Ovary (tissue), 9 donors: ENCODE measurements around the gene PDS5B. TPM values are rescaled to one million over a fixed set of nuclear protein-coding genes. Genes with fewer than 3 reads are reported as not detected.

Experiments
- DNase-seq, 5 donors: peaks; one replicate each; pipeline ENCODE4 v3.0.0-alpha.2; 2019 to 2020
- H3K27ac ChIP-seq, 2 donors: fragments of 200-600 bp; one replicate each; pipeline versions ENCODE4 v1.5.1 to v1.8.0; 2019 to 2022
- H3K27me3 ChIP-seq: fragments of 200-600 bp; one replicate; pipeline ENCODE4 v1.8.0; 2022
- H3K36me3 ChIP-seq: fragments of 200-600 bp; sonication (generic); one replicate; pipeline ENCODE4 v1.5.1; 2019
- H3K4me1 ChIP-seq: one replicate; pipeline ENCODE4 v1.8.1; 2013; ENCODE audit warnings: mild to moderate bottlenecking, moderate library complexity; ENCODE audit not compliant: insufficient read depth
- H3K4me3 ChIP-seq: fragments of 200-600 bp; sonication (generic); one replicate; pipeline ENCODE4 v1.5.1; 2017
- H3K9me3 ChIP-seq, 2 donors: fragments of 200-600 bp in 1 of 2; sonication (generic) in 1 of 2; one replicate each; pipeline versions ENCODE4 v1.5.1 to v1.8.1; 2013 to 2019; ENCODE audit warnings: mild to moderate bottlenecking in 1 of 2, moderate library complexity in 1 of 2
- EP300 ChIP-seq: sonication (generic); formaldehyde crosslinking; IDR thresholded peaks from one replicate; pipeline ENCODE4 v1.6.1; 2017; ENCODE audit warnings: antibody characterized with exemption
- POLR2A ChIP-seq: fragments of 450-650 bp; IDR thresholded peaks from one replicate; pipeline ENCODE4 v1.6.1; 2017; ENCODE audit warnings: antibody characterized with exemption, mild to moderate bottlenecking, moderate library complexity
- WGBS, 3 donors: extraction: QIAGEN DNeasy Blood & Tissue Kit in 1 of 3; methylation state at CpG; one replicate each; pipeline versions ENCODE4 v1.1.5 to v1.1.7; 2013 to 2017; 5-methylcytosine and 5-hydroxymethylcytosine counted together
- intact Hi-C, 4 donors: fragments of 100-400 bp; cut with DNase I; formaldehyde crosslinking; loops; one replicate each; pipeline versions ENCODE4 v1.11.0 to v1.15.1; 2022 to 2023
- polyA plus RNA-seq, 2 donors: library from polyadenylated mRNA; stranded (reverse); fragments of 200-250 nt in 1 of 2; fragments of 350-450 nt in 1 of 2; fragmentation: Illumina TruSeq in 1 of 2; extraction: RNeasy Lipid Tissue Mini Kit (QIAGEN cat#74804) in 1 of 2; gene quantifications; one replicate each; pipeline ENCODE4 v1.2.3, GENCODE V29; 2013 to 2014
- total RNA-seq, 7 donors: library from RNA; depleted of rRNA in 2 of 7; stranded (reverse); fragments of >200 nt in 2 of 7; fragmentation: NEBNext Ultra II Directional in 3 of 7; extraction: Animal tissue kit (Norgen Biotek cat#: 25700) in 3 of 7; gene quantifications; one replicate each; pipeline versions ENCODE4 v1.1.0 to v1.2.4, GENCODE V29; 2016 to 2023
- TF ChIP-seq, protein P1 (sequence below), 3 donors: fragments of 450-650 bp in 2 of 3; fragments of 200-600 bp in 1 of 3; IDR thresholded peaks; one replicate each; pipeline versions ENCODE4 v1.5.1 to v1.8.0; 2016 to 2022; ENCODE audit warnings: antibody characterized with exemption in 3 of 3, mild to moderate bottlenecking in 1 of 3
- donor health status: DM: no; HTN: no; CAD: no; lungs with moderate emphysema.
- donor health status: DM: no; HTN: no; CAD: no.
- donor health status: Bipolar disorder and iron deficiency.
- donor health status: DM: yes; HTN: yes; CAD: no.
- donor health status: DM: no; HTN: no; CAD: no.
- donor health status: DM: yes; HTN: yes; CAD: no.

The PDS5B gene
- total and polyA plus RNA-seq, 9 donors, result 13.6 to 74.9 (median 55.5) TPM

DNA sequence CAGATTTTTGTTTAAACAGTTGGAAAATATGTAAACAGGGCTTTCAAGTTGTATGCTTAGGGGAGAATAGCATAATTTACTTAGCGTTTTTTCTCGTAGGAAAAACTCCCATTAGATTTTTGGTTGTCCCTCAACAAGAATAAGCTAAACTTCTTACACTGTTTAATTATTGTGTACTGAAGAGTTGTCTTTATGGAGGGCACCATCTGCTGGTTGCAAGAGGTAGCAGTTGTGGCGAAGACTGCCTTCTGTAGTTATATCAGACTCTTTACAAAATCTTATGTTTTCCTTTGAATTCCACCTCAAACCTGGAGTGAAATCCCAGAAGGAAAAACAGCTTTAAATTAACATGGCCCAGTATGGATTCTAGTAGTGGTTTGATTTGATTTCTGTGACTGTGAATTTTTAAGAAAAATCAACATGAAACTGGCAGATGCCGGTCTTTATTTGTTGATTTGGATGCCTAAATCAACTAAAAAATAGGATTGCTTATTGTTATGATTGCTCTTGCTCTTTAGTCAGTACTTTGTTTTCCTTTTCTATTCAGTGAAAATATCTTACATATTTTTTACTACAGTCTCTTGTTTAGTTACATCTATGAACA, 53.4 kb downstream of the PDS5B start:
- peaks cover 4% of the 10 kb centered on the region for H3K4me1 ChIP-seq
- H3K27ac ChIP-seq, result no peak overlapping the region
- H3K9me3 ChIP-seq, result no peaks in the 10 kb centered on the region
- peak; percentile 29 to 74 (median 55) for DNase-seq
- H3K4me3 ChIP-seq, result no peak overlapping the region
- WGBS, 3 donors, result 17 to 28% (median 25%) methylated on average over 4 of the region's 4 CpGs
- intact Hi-C loops, result loop anchor here in 2 of 4 donors (5.0 kb wide), 1 partner anchor 52 kb away; the partner anchor contains the start of gene PDS5B (in 2 of the 2)
- TF ChIP-seq, protein P1, sequence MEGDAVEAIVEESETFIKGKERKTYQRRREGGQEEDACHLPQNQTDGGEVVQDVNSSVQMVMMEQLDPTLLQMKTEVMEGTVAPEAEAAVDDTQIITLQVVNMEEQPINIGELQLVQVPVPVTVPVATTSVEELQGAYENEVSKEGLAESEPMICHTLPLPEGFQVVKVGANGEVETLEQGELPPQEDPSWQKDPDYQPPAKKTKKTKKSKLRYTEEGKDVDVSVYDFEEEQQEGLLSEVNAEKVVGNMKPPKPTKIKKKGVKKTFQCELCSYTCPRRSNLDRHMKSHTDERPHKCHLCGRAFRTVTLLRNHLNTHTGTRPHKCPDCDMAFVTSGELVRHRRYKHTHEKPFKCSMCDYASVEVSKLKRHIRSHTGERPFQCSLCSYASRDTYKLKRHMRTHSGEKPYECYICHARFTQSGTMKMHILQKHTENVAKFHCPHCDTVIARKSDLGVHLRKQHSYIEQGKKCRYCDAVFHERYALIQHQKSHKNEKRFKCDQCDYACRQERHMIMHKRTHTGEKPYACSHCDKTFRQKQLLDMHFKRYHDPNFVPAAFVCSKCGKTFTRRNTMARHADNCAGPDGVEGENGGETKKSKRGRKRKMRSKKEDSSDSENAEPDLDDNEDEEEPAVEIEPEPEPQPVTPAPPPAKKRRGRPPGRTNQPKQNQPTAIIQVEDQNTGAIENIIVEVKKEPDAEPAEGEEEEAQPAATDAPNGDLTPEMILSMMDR (IDR thresholded peaks at IDR 0.05), result peak; percentile 16 to 75 (median 69)
- no peak for TF ChIP-seq EP300
- no peaks in the 10 kb centered on the region for H3K27me3 ChIP-seq
- no peaks in the 10 kb centered on the region for H3K36me3 ChIP-seq

DNA sequence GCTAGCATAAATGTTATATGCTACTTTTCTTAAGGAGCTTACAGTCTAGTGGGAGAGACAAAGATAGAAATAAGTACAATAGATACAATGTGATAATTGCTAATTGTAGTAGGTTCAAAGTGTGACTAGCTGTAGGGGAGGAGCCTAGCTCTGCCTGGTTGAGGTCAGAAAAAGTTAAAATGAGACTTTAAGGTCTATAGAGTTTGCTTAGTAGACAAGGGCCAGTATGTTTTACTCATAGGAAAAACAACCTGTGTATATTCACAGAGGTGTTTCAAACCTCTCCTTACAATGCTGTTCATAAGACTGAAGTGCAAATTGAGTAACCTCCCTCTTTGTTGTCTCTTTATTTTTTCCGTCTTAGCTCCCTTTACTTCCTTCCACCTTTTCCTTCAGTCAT, 56.1 kb downstream of the PDS5B start:
- no peak for DNase-seq
- H3K4me3 ChIP-seq, result no peak overlapping the region
- intact Hi-C loops, result loop anchor here in 1 of 4 donors (5.0 kb wide), 1 partner anchor 55 kb away; the partner anchor contains the start of gene PDS5B
- H3K27ac ChIP-seq, result no peak overlapping the region
- TF ChIP-seq EP300, result no peak
- TF ChIP-seq, protein P1 (IDR thresholded peaks at IDR 0.05), result no peak
- peaks cover 6% of the 10 kb centered on the region for H3K4me1 ChIP-seq
- H3K36me3 ChIP-seq, result no peaks in the 10 kb centered on the region
- 68 to 83% (median 75%) methylated on average over 1 of the region's 1 CpG for WGBS, 3 donors
- H3K9me3 ChIP-seq, result no peaks in the 10 kb centered on the region
- H3K27me3 ChIP-seq, result no peaks in the 10 kb centered on the region

DNA sequence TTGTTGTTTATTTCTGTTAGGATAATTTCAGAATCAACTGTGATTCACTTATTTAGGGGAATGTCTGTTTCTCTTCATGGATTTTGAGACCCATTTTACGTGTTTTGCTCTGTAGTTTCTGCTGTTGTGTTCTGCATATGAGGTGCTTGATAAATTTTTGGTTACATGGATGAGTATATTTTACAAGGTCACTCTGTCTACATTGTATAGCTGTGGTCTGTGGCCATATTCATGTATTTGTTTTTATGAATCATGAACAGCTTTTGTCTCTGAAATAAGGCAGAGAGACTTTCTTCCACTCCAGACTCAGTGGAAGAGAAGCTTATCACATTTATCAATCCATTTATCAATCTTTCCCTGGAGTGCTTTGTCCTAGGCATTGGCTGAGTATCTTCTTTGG, 56.6 kb downstream of the PDS5B start:
- no peak for TF ChIP-seq EP300
- TF ChIP-seq, protein P1 (IDR thresholded peaks at IDR 0.05), result no peak
- TF ChIP-seq POLR2A, result no peak
- H3K4me1 ChIP-seq, result peaks cover 7% of the 10 kb centered on the region
- WGBS, 3 donors, result 53 to 66% (median 56%) methylated on average over 1 of the region's 1 CpG
- no peak overlapping the region for H3K4me3 ChIP-seq
- no peaks in the 10 kb centered on the region for H3K9me3 ChIP-seq
- H3K36me3 ChIP-seq, result no peaks in the 10 kb centered on the region
- DNase-seq, result no peak
- intact Hi-C loops, result loop anchor here in 1 of 4 donors (5.0 kb wide), 1 partner anchor 56 kb away; the partner anchor contains the start of gene PDS5B
- H3K27ac ChIP-seq, result no peak overlapping the region
- no peaks in the 10 kb centered on the region for H3K27me3 ChIP-seq

DNA sequence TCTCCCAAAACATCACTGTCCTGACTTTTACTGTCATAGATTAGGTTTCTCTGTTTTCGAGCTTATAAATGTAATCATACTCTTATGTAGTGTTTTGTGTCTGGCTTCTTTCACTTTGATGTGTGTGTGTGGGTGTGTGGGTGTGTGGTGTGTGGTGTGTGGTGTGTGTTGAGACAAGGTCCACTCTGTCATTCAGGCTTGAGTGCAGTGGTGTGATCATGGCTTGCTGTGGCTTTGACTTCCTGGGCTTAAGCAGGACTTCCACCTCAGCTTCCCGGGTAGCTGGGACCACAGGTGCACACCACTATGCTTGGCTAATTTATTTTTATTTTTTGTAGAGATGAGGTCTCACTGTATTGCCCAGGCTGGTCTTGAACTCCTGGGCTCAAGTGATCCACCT, 59.6 kb downstream of the PDS5B start:
- H3K4me1 ChIP-seq, result peaks cover 7% of the 10 kb centered on the region
- intact Hi-C loops, result loop anchor here in 1 of 4 donors (5.0 kb wide), 1 partner anchor 54 kb away; no protein-coding TSS in a partner anchor
- no peaks in the 10 kb centered on the region for H3K36me3 ChIP-seq
- TF ChIP-seq EP300, result no peak
- TF ChIP-seq, protein P1 (IDR thresholded peaks at IDR 0.05), result no peak
- H3K27ac ChIP-seq, result no peak overlapping the region
- H3K4me3 ChIP-seq, result no peak overlapping the region
- DNase-seq, result no peak
- 78 to 95% (median 85%) methylated on average over 2 of the region's 2 CpGs for WGBS, 3 donors
- no peaks in the 10 kb centered on the region for H3K9me3 ChIP-seq
- no peaks in the 10 kb centered on the region for H3K27me3 ChIP-seq
